Measurements from ENCODE around the gene MBD2. TPM values are rescaled to one million over a fixed set of nuclear protein-coding genes. Genes with fewer than 3 reads are reported as not detected.
"Not testable (repeated sequence)": the region's sequence is repeated elsewhere in the genome, so short reads cannot be mapped to it uniquely, and the experiment has no call there.

MBD2 gene, protein sequence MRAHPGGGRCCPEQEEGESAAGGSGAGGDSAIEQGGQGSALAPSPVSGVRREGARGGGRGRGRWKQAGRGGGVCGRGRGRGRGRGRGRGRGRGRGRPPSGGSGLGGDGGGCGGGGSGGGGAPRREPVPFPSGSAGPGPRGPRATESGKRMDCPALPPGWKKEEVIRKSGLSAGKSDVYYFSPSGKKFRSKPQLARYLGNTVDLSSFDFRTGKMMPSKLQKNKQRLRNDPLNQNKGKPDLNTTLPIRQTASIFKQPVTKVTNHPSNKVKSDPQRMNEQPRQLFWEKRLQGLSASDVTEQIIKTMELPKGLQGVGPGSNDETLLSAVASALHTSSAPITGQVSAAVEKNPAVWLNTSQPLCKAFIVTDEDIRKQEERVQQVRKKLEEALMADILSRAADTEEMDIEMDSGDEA
- total RNA-seq, result 100 to 1,000 TPM; 116 to 133 TPM

DNA sequence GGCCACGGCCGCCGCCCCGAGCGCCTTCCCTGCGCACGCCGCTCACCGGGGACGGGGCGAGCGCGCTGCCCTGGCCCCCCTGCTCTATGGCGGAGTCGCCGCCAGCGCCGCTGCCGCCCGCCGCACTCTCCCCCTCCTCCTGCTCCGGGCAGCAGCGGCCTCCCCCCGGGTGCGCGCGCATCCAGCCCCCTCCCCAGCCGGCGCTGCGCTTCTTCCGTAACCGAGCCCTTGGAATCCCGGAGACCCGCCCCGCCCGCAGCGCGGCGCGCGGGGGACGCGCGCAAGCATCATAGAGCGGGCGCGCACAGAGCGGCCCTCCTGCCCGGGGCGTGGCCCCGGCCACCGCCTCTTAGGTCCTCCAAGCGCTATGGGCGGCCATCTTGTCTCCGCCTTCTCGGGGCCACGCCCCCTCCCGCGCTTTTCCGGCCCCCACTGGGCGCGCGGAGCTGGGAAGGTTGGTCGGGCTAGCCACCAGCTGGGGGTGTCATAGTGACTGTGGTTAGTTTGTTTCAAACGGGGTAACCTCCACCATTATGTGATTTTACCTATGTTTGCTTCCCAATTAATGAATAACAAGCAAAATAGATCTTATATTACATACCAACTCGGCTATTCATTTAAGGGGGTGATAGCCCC, at the start of gene MBD2:
Gene MBD2 (minus strand): TSS at position 291 of the 636 bp plus-strand sequence. CDS start 110 bp downstream, at position 181.
- peak within 1 kb of the TSS; percentile 96 for H3K4me3 Mint-ChIP-seq
- peaks cover 34% of the 10 kb centered on the region for H3K4me1 Mint-ChIP-seq
- peak; percentile 96 for DNase-seq
- no peaks in the 10 kb centered on the region for H3K9me3 Mint-ChIP-seq
- peak within 1 kb of the TSS; percentile 94 for H3K27ac Mint-ChIP-seq
- peaks cover 12% of the 10 kb centered on the region for H3K36me3 Mint-ChIP-seq
- no peaks in the 10 kb centered on the region for H3K27me3 Mint-ChIP-seq

DNA sequence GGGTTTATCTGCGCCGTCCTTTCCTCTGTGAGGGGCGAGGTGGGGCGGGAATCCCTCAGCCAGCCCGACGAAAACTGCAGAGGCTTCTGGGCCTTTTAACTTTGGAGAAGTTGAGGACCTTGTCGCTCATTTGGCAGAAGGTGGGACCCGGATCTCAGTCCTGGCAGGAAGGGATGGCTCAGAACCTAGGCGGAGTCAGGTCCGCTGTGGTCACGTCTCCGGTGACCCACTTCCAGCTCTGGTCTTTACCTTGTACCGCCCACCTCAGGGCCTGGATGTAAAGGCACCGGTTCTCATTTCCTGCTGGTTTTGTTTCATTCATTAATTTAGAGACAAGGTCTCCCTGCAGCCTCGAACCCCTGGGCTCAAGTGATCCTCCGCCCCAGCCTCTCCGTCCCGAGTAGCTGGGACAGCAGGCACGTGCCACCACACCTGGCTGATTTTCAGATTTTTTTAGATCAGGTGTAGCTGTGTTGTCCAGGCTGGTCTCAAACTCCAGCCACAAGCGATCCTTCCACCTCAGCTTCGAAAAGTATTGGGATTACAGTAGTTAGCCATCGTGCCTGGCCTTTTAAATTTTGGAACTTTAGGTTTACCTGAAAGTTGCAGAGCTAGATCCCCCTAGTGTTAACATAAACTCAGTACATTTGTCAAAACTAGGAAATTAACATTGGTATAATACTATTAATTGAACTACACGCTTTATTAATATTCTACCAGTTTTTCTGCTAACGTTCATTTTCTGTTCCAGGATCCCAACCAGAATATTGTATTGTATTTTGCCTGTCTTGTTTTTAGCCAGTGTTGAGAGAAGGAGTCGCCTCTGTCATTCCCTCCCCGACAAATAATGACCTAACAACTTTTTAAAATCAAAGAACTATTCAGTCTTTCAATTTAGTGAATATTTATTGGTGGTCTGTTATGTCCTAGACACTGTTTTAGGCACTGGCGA, 45.7 kb upstream of the MBD2 start:
- H3K4me1 Mint-ChIP-seq, result peaks cover 20% of the 10 kb centered on the region
- no peaks in the 10 kb centered on the region for H3K27me3 Mint-ChIP-seq
- H3K9me3 Mint-ChIP-seq, result no peaks in the 10 kb centered on the region
- peak overlapping the region; percentile 99 for H3K27ac Mint-ChIP-seq
- peak; percentile 59 for DNase-seq
- no peaks in the 10 kb centered on the region for H3K36me3 Mint-ChIP-seq
- H3K4me3 Mint-ChIP-seq, result peak overlapping the region; percentile 82

DNA sequence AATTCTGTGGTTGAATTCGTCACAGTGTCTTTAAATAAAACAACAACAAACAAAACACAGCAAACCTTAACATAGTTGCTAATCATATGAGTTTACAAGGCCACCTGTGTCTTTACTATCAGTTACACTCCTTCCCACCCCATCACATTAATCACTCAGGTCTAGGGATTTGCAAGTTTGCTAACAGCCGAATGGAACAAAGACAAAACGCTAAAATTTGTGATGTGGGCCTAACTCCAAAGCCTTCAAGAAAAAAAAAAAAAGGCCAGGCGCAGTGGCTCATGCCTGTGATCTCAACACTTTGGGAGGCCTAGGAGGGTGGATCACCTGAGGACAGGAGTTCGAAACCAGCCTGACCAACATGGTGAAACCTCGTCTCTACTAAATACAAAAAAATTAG, 44.3 kb upstream of the MBD2 start:
- peak overlapping the region; percentile 82 for H3K4me3 Mint-ChIP-seq

DNA sequence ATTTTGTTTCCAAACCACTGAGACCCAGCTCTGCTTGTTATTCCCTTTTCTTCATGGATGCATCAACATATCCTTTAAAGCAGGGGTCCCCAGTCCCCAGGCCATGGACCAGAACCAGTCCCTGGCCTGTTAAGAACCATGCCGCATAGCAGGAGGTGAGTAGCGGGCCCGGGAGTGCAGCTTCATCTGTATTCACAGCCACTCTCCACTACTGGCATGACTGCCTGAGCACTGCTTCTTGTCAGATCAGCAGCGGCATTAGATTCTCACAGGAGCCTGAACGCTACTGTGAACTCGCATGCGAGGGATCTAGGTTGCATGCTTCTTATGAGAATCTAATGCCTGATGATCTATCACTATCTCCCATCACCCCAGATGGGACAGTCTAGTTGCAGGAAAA, 43.2 kb upstream of the MBD2 start:
- Mint-ChIP-seq H3K36me3 (peaks cover 2% of the 10 kb centered on the region), H3K4me1 (peaks cover 34% of the 10 kb centered on the region), H3K27me3 (no peaks in the 10 kb centered on the region), H3K27ac (no peak overlapping the region), H3K9me3 (no peaks in the 10 kb centered on the region), H3K4me3 (no peak overlapping the region)
- no peak for DNase-seq

More for the DNA sequence above, 44.3 kb upstream of the MBD2 start:
- Mint-ChIP-seq H3K4me1 (peaks cover 29% of the 10 kb centered on the region), H3K9me3 (no peaks in the 10 kb centered on the region), H3K36me3 (no peaks in the 10 kb centered on the region), H3K27ac (peak overlapping the region; percentile 99), H3K27me3 (no peaks in the 10 kb centered on the region)
- no peak for DNase-seq

DNA sequence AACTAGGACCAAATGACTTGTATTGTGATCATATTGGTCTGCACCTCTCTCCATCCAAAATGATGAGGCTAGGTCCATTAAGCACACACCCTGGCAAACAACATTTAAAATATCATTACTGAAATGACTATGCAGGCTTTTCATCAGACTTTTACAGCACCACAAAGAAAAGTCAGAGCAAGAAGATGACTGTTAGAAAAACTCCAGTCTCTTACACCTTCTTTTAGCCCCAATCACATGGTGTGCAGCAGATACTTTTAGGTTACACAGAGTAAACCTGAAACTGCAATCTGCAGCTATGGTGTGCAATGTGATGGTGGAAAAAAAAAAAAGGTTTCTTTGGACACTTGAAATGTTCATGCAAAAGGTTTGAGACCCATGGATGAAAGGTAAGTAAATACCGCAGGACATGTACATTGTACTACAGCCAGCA, 39.5 kb upstream of the MBD2 start:
- Mint-ChIP-seq H3K27ac (peak overlapping the region; percentile 80), H3K9me3 (no peaks in the 10 kb centered on the region), H3K4me3 (no peak overlapping the region), H3K27me3 (no peaks in the 10 kb centered on the region), H3K4me1 (peaks cover 48% of the 10 kb centered on the region), H3K36me3 (peaks cover 2% of the 10 kb centered on the region)
- no peak for DNase-seq

DNA sequence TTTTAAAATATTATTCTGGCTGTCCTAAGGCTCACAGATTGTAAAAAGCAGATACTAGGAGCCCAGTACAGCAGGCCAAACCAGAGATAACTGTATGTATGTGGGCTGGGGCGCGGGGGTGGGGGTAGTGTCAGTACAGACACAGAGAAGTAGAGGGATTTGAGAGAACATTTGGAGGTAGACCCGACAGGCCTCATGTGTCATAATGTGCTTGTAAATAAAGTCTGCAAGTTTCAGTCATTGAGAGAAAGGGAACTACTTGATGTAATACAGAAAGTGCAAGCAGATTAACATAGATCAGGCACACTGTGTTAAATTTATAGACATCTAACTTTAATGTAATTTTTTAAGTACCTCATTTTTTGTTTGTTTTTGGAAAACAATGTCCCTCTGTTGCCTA, 37.4 kb upstream of the MBD2 start:
- Mint-ChIP-seq H3K4me1 (peaks cover 43% of the 10 kb centered on the region), H3K36me3 (peaks cover 2% of the 10 kb centered on the region), H3K27me3 (no peaks in the 10 kb centered on the region), H3K27ac (peak overlapping the region; percentile 91), H3K4me3 (no peak overlapping the region), H3K9me3 (no peaks in the 10 kb centered on the region)
- peak; percentile 56 for DNase-seq

DNA sequence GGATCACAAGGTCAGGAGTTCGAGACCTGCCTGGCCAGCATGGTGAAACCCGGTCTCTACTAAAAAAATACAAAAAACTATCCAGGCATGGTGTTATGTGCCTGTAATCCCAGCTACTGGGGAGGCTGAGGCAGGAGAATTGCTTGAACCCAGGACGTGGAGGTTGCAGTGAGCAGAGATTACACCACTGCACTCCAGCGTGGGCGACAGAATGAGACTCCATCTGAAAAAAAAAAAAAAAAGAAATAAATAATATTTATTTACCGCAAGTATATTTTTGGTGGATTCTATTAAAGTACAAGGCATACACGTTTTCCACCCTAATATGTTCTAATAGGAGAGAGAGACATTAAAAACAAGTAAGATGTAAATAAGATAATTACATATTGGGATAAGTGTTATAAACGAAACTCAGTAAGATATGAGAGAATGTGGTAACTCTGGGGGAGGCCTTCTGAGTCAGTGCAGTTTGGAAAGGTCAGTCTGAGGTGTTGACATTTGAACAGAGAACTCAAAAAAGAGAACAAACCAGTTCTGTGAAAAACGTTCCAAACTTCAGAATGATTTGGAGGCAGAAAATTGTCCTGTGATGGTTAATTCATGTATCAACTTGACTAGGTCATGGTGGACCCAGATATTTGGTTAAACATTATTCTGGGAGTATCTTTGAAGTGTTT, 36.1 kb upstream of the MBD2 start:
- Mint-ChIP-seq H3K27me3 (no peaks in the 10 kb centered on the region), H3K4me1 (peaks cover 39% of the 10 kb centered on the region), H3K4me3 (peak overlapping the region; percentile 59), H3K27ac (peak overlapping the region; percentile 91), H3K9me3 (no peaks in the 10 kb centered on the region), H3K36me3 (peaks cover 2% of the 10 kb centered on the region)
- DNase-seq, result no peak

DNA sequence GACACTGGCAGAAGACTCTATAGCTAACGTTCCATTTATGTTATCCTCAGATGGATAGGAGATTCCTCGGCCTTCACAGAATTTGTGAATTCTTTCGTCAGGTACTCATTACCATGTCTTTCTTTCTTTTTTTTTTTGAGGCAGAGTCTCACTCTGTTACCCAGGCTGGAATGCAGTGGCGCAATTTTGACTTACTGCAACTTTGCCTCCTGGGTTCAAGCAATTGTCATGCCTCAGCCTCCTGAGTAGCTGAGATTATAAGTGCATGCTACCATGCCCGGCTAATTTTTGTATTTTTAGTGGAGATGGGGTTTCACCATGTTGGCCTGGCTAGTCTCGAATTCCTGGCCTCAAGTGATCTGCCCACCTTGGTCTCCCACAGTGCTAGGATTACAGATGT, 33.3 kb upstream of the MBD2 start:
- peaks cover 27% of the 10 kb centered on the region for H3K4me1 Mint-ChIP-seq
- not testable (repeated sequence) for H3K9me3 Mint-ChIP-seq, H3K27ac Mint-ChIP-seq, DNase-seq, H3K27me3 Mint-ChIP-seq, H3K4me3 Mint-ChIP-seq, H3K36me3 Mint-ChIP-seq

DNA sequence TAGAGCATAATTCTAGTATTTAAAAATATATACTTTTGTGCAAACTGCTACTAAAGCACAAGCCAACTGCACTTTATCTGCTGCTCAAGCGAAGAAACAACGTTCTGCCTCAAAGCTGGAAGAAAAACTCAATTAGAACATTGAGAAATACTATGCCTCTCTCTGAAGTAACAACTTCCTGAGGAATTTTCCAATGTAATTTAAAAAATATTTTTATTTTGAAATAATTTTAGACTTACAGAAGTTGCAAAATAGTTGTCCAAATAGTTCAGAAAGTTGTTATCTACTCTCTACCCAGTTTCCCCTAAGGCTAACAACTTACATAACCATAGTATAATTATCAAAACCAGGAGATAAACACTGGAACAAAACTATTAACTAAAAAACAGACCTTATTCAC, 32.5 kb upstream of the MBD2 start:
- H3K27me3 Mint-ChIP-seq, result no peaks in the 10 kb centered on the region

DNA sequence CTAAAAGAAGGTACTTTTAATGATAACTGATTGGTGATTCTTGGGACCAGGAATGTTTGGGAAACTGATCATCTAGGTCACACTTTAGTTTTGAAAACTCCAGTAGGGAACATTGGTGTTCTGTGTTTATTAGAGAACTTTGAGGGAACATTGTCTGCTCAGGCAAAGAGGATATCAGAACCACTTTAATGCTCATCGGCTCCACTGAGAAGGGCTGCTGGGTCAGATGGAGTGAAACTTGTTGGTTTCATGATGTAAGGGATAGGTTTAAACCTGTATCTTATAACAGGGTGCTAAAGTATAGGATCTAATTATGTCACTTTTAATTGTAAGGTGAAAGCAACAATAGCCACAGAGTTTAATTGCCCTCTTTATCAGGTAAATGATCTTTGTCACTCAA, 30.7 kb upstream of the MBD2 start:
- DNase-seq, result no peak
- no peak overlapping the region for H3K27ac Mint-ChIP-seq
- peaks cover 11% of the 10 kb centered on the region for H3K4me1 Mint-ChIP-seq
- no peaks in the 10 kb centered on the region for H3K36me3 Mint-ChIP-seq
- H3K4me3 Mint-ChIP-seq, result no peak overlapping the region
- H3K9me3 Mint-ChIP-seq, result no peaks in the 10 kb centered on the region
- H3K27me3 Mint-ChIP-seq, result no peaks in the 10 kb centered on the region

More for the DNA sequence above, 32.5 kb upstream of the MBD2 start:
- H3K4me3 Mint-ChIP-seq, result no peak overlapping the region
- peaks cover 19% of the 10 kb centered on the region for H3K4me1 Mint-ChIP-seq
- H3K27ac Mint-ChIP-seq, result no peak overlapping the region
- H3K9me3 Mint-ChIP-seq, result no peaks in the 10 kb centered on the region
- DNase-seq, result no peak
- no peaks in the 10 kb centered on the region for H3K36me3 Mint-ChIP-seq

DNA sequence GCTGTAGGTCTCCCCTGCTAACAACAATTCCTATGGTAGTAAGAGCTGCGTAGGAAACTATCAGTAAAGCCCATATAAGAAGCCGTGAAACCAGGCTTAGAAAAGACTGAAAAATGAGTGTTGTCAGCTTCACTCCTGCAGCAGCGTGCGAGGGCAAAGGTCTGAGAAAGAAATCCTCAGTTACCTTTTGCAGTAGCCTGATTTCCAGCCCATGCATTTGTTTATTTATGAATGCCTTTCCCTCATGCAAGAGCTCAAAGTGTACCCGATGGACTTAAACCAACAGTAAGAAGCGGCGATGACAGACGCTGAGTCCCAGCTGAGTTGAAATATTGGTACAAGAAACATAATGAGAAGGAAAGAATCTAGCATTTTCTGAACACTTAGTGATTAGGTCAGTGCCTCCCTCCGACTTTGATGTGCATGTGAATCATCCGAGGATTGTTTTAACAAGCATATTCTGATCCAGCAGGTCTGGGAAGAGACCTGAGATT, 29.8 kb upstream of the MBD2 start:
- Mint-ChIP-seq H3K36me3 (no peaks in the 10 kb centered on the region), H3K4me3 (no peak overlapping the region), H3K27me3 (no peaks in the 10 kb centered on the region), H3K9me3 (no peaks in the 10 kb centered on the region), H3K27ac (no peak overlapping the region), H3K4me1 (peaks cover 8% of the 10 kb centered on the region)
- no peak for DNase-seq

DNA sequence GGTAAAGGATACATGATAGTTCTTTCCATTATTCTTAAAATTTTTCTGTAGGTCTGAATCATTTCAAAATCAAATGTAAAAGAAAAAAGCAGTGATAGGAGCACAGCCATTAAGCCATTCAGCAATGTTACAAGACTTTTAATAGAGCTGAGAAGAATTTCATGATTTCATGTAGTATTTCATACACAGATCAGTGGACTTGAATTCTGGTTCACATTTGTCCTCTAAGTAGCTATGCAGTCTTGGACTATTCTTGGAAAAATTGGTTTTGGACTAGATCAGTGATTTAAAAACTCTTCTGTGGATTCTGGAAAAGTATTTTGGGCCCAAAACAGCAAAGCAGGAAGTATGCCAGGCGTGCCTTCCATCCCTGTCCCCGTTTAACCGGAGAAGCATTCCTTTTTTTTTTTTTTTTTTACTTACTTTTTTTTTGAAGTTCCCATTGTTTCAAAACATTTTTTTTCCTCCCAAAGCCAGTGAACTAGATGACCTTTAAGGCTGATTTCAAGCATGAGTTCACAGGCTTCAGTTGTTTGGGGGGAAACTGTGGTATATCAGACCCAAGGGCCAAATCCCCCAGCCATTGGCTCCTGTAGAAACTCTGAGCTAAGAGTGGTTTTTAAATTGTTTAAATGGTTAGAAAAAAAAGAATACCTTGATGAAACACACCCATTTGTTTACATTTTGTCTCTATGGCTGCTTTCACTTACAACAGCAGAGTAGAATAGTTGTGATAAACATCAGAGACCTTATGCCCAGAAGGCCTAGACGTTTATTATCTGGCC, 27.3 kb upstream of the MBD2 start:
- peaks cover 17% of the 10 kb centered on the region for H3K4me1 Mint-ChIP-seq

DNA sequence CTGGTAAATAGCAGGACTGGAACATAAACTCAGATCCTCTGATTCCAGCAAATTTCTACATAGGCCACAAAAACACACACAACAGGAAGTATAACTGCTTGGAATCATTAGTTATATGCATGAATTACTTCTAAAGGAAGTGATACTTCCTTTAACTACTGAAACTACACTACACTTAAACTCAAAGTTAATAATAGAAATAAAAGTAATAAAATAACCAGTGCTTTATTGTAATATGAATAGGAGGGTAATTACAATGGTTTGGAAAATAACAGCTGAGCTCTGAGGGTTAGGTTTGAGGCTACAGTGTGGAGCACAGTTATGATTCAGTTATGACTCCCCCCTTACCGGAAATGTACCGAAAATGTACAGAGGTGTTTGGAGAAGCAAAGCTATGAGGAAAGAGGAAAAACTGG, 26.4 kb upstream of the MBD2 start:
- peaks cover 19% of the 10 kb centered on the region for H3K4me1 Mint-ChIP-seq
- no peaks in the 10 kb centered on the region for H3K36me3 Mint-ChIP-seq
- H3K27me3 Mint-ChIP-seq, result no peaks in the 10 kb centered on the region
- H3K4me3 Mint-ChIP-seq, result no peak overlapping the region
- H3K27ac Mint-ChIP-seq, result peak overlapping the region; percentile 58
- H3K9me3 Mint-ChIP-seq, result no peaks in the 10 kb centered on the region
- DNase-seq, result no peak

More for the DNA sequence above, 27.3 kb upstream of the MBD2 start:
- Mint-ChIP-seq H3K4me3 (no peak overlapping the region), H3K27me3 (no peaks in the 10 kb centered on the region), H3K9me3 (no peaks in the 10 kb centered on the region), H3K27ac (no peak overlapping the region), H3K36me3 (no peaks in the 10 kb centered on the region)
- no peak for DNase-seq

Measured in activated naive CD8-positive, alpha-beta T cell treated with anti-CD3 and anti-CD28 coated beads for 36 hours (primary cell).